Mesodermal cell (in vitro differentiated cells): ENCODE data around the gene EARS2.
"Not testable (repeated sequence)": the region's sequence is repeated elsewhere in the genome, so short reads cannot be mapped to it uniquely, and the experiment has no call there.

Experiments
- H3K27ac ChIP-seq: 2 replicates; pipeline ENCODE4 v1.7.0; 2013; ENCODE audit warnings: mild to moderate bottlenecking, low read depth, low read length, moderate library complexity; ENCODE audit not compliant: severe bottlenecking
- H3K36me3 ChIP-seq: 2 replicates; pipeline ENCODE4 v1.7.1; 2013; ENCODE audit warnings: mild to moderate bottlenecking, low read length, moderate library complexity; ENCODE audit not compliant: control insufficient read depth, insufficient read depth
- H3K4me1 ChIP-seq: one replicate; pipeline ENCODE4 v1.7.1; 2013; ENCODE audit warnings: mild to moderate bottlenecking, low read length; ENCODE audit not compliant: insufficient read depth, control insufficient read depth, poor library complexity, severe bottlenecking
- H3K4me3 ChIP-seq: 2 replicates; pipeline ENCODE4 v1.7.0; 2013; ENCODE audit warnings: low read length, control low read depth, mild to moderate bottlenecking; ENCODE audit not compliant: insufficient read depth, poor library complexity, severe bottlenecking; ENCODE audit errors: extremely low read depth
- H3K9me3 ChIP-seq: 2 replicates; pipeline ENCODE4 v1.7.1; 2013; ENCODE audit warnings: mild to moderate bottlenecking, low read length, moderate library complexity; ENCODE audit not compliant: control insufficient read depth
- WGBS, 2 experiments: methylation state at CpG; one replicate each; pipeline ENCODE4 v1.1.5; 2013; ENCODE audit warnings: missing lambda C conversion rate in 2 of 2; ENCODE audit not compliant: insufficient coverage in 2 of 2; 5-methylcytosine and 5-hydroxymethylcytosine counted together

EARS2 gene

DNA sequence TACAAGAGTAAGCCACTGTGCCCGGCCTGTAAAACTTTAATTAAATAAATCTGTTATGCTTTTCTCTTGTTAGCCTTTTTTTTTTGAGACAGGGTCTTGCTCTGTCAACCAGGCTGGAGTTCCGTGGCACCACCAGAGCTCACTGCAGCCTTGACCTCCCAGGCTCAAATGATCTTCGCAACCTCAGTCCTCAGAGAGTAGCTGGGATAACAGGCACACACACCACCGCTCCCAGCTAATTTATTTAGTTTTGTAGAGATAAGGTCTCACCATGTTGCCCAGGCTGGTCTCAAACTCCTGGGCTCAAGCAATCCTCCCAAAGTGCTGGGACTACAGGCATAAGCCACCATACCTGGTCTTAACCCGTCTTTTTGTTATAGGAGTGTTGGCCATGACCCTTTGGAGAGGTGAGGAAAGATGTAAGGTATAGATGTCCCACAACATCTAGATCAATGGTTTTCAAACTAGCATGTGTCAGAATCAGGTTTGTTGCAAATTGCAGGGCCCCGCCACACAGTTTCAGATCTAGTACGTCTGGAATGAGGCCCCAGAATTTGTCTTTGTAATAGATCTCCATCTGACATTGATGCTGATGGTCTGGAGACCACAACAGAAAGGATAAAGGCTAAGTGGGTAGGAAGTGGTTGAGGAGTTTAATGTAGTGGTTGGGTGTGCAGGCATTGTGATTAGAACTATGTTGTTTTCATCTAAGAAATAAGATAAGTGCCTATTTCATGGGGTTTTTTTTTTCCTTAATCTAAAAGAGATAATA lies 42.6 kb downstream of the EARS2 start:
- no peaks in the 10 kb centered on the region for H3K9me3 ChIP-seq
- no peaks in the 10 kb centered on the region for H3K4me1 ChIP-seq
- H3K36me3 ChIP-seq = peaks cover 7% of the 10 kb centered on the region
- 89 to 100% methylated on average over 4 to 7 of the region's 7 CpGs for WGBS, 2 experiments
- no peak overlapping the region for H3K4me3 ChIP-seq
- no peak overlapping the region for H3K27ac ChIP-seq

DNA sequence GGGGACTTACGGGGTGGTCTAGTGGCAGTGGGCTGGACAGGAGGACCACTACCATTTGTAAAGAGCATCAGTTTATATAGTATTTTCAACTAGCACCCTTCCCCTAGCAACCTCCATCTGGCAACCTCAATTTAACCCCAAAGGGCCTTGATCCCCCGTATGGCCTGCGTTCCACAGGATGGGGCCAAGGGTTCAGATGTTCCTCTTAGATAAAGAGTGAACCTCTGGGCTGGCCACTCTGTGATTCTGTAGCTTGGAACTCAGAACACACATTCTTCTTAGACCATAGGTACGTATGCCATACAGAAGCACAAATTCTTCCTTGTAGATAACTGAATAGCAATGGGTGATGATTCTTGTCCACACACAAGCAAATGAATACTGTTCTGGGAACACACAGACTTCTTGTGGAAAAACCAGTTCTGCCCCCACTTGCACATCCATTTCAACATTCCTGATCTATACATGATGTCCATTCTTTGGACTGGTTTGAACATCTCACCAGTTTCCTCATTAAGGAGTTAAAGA lies 44.9 kb downstream of the EARS2 start:
- WGBS, 2 experiments = 89% methylated on average over 3 of the region's 4 CpGs; no CpG with 5 or more reads in 1 of the 2 experiments
- H3K36me3 ChIP-seq = peaks cover 3% of the 10 kb centered on the region
- H3K4me3 ChIP-seq = no peak overlapping the region
- no peak overlapping the region for H3K27ac ChIP-seq
- no peaks in the 10 kb centered on the region for H3K9me3 ChIP-seq
- H3K4me1 ChIP-seq = no peaks in the 10 kb centered on the region

DNA sequence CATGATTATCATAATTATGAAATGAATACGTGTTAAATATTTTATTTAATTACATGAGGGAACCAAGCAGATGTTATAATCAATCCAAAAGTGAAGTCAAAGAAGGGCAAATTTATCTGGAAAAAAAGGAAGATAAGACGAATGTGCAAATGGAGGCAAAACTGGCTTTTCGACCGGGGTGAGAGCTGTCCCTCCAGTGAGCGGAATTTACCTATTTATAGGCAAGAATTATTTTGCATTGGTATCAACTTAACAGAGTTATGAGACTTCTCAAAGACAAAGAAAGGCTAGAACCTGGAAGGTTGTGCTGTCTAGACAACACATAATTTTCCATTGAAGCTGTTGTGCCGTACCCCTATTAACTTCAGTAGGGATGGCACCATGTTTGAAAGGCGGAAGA lies 45.4 kb downstream of the EARS2 start:
- no peak overlapping the region for H3K4me3 ChIP-seq
- H3K4me1 ChIP-seq = no peaks in the 10 kb centered on the region
- WGBS, 2 experiments = 96 to 100% methylated on average over 3 to 5 of the region's 7 CpGs

DNA sequence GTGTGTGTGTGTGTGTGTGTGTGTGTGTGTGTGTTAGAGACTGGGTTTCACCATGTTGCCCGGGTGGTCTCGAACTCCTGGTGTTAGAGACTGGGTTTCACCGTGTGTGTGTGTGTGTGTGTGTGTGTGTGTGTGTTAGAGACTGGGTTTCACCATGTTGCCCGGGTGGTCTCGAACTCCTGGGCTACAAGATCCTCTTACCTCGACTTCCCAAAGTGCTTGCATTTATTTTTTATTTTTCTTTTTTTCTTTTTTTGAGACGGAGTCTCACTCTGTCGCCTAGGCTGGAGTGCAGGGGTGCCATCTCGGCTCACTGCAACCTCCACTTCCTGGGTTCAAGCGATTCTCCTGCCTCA lies 46.3 kb downstream of the EARS2 start:
- H3K4me3 ChIP-seq = peak overlapping the region; percentile 53
- WGBS, 2 experiments = 85 to 100% methylated on average over 2 to 4 of the region's 10 CpGs
- H3K4me1 ChIP-seq, H3K9me3 ChIP-seq, H3K36me3 ChIP-seq, H3K27ac ChIP-seq: not testable (repeated sequence)

More for the DNA sequence above, 45.4 kb downstream of the EARS2 start:
- Histone ChIP-seq H3K36me3 (peaks cover 3% of the 10 kb centered on the region), H3K9me3 (no peaks in the 10 kb centered on the region), H3K27ac (no peak overlapping the region)

DNA sequence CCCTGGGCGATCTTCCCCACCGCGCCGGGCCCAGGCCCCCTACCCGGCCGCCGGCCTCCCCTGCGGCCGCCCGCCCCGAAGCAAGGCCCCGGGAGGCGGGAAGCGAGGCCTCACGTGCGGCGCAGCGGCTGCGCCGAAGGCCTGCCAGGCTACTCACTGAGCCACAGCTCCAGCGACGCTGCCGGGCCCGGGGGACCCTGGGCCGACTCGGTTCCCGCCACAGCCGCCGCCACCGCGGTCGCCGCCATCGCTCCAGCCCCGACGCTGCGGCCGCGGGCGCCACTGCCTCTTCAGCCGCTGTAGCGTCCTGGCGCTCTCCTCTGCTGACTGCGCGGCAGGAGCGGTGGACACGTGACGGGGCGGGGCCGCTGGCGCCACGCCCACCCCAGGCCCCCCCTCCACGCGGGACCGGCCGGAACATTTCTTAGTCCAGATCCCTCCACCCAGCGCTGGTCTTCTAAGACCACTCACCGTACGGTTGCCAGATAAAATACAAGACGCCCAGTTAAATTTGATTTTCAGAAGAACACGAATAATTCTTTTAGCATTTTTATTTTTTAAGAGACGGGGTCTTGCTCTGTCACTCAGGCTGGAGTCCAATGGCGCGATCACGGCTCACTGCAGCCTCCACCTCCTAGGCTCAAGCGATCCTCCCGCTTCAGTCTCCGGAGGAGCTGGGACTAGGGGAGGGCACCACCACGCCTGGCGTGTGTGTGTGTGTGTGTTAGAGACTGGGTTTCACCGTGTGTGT lies 46.8 kb downstream of the EARS2 start, which contains the start of gene GGA2:
GGA2 (minus strand) TSS at position 331 of the 751 bp plus-strand sequence; CDS start at position 248, 83 bp downstream.
- 5% methylated on average over 51 to 56 of the region's 71 CpGs for WGBS, 2 experiments
- peaks cover 10% of the 10 kb centered on the region for H3K4me1 ChIP-seq
- H3K36me3 ChIP-seq = peaks cover 3% of the 10 kb centered on the region
- H3K9me3 ChIP-seq = no peaks in the 10 kb centered on the region
- peak within 1 kb of the TSS; percentile 32 for H3K27ac ChIP-seq
- H3K4me3 ChIP-seq = peak within 1 kb of the TSS; percentile 53

DNA sequence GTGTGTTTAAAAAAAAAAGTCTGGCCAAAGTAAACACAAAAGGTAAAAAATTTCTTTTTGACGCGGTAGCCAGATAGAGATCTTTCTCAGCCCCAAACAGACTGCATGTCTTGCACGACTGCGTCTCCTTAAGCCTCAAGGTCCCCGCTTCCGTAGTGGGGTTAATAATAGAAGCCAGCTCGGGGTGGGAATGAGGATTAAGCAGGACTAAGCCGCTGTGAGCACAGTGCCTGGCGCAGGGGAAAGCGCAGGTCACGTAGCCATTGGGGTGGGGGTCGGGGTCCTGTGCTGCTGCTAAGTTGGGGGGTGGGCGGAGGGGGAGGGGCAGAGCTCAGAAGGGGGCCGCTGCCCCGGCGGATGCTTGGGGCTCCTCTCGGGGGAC lies 47.4 kb downstream of the EARS2 start:
- H3K27ac ChIP-seq = no peak overlapping the region
- WGBS, 2 experiments = 2 to 3% methylated on average over 7 to 8 of the region's 17 CpGs
- peaks cover 16% of the 10 kb centered on the region for H3K4me1 ChIP-seq

DNA sequence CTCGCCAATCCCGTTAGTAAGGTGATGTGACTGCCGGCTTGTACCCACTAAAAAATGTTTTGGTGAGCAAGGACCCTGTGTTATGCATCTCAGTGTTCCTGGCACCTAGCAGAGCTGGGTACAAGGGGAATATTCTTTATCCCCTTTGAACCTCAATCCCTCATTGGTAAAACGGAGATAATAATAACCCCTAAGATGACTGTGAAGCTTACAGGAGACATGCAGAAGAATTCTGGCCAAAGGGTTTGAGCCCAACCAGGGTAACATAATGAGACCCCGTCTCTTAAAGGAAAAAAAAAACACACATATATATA lies 47.8 kb downstream of the EARS2 start:
- Histone ChIP-seq H3K27ac (peak overlapping the region; percentile 43), H3K9me3 (no peaks in the 10 kb centered on the region), H3K4me3 (peak overlapping the region; percentile 53), H3K36me3 (peaks cover 3% of the 10 kb centered on the region), H3K4me1 (peaks cover 19% of the 10 kb centered on the region)
- WGBS, 2 experiments = 0 to 10% methylated on average over 2 of the region's 5 CpGs

More for the DNA sequence above, 47.4 kb downstream of the EARS2 start:
- peaks cover 3% of the 10 kb centered on the region for H3K36me3 ChIP-seq
- H3K4me3 ChIP-seq = peak overlapping the region; percentile 53
- no peaks in the 10 kb centered on the region for H3K9me3 ChIP-seq

DNA sequence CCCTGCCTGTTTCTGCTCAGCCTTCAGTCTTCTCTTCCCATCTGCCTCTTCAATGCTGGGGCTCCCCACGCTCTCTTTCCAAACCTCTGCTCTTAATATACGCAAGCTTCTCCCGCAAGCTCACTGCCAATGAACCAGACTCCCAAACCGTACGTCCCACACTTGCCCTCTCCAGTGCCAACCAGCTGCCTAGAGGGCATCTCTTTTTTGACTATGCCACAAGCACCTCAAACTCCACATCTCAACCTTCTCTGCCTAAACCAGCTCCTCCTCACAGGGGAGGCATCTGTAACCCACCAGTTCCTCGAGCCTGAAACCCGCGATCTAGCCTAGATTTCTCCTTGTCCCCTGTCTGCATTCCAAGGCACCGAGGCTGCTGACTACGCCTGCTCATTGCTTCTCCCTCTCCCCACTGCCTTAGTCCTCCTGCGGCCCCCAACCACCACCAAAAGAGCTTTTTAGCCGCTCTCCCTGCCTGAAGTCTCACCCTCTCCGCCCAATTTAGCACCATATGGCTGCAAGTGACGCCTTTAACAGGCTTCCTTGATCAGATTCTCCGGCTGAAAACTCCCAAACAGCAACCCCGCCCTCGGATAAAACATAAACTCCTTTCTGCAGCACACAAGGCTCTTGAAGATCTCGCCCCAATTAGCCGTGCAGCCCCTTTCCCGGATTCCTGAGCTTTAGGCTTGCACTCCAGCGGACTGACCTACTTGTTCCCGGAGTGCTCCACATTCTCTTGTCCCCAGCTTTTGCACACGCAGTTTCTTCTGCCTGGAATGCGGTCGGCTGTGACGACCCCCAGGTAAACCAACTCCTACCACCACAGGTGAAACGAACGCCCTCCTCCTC lies 48.3 kb downstream of the EARS2 start:
- Histone ChIP-seq H3K9me3 (no peaks in the 10 kb centered on the region), H3K27ac (peak overlapping the region; percentile 43), H3K36me3 (no peaks in the 10 kb centered on the region), H3K4me3 (peak overlapping the region; percentile 53), H3K4me1 (peaks cover 22% of the 10 kb centered on the region)
- WGBS, 2 experiments = 17 to 26% methylated on average over 22 to 26 of the region's 28 CpGs

DNA sequence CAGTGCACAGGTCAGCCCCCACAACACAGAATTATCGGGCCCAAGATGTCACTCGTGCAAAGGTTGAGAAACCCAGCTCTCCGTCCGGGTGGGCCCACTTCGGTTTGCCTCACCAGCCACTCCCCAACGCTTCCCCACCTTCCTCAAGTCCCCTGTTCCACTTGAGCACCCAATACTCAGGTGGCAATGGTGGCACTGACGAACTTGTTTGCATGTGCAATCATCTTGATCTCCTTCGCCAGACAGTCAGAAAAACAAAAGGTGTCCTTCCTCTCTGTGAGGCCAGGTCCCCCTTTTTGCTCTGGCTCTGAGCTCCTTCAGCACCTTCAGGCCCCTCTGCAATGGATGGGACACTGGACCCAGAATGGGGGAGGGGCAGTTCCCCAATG lies 50.5 kb downstream of the EARS2 start:
- Histone ChIP-seq H3K27ac (no peak overlapping the region), H3K9me3 (no peaks in the 10 kb centered on the region), H3K36me3 (peaks cover 5% of the 10 kb centered on the region), H3K4me3 (no peak overlapping the region), H3K4me1 (peaks cover 22% of the 10 kb centered on the region)
- 94 to 95% methylated on average over 7 to 8 of the region's 8 CpGs for WGBS, 2 experiments
